ENCODE measurements around the gene DOCK4.
A peak's percentile ranks its signal among the peaks of the same experiment; 100 is the strongest.

Gene DOCK4

GRCh38 chr7:112105584-112106530 lies 100.3 kb downstream of the DOCK4 start:
- no peak for DNase-seq

GRCh38 chr7:112104120-112104519 lies 102.1 kb downstream of the DOCK4 start:
- DNase-seq = no peak

- peak; percentile 10 for DNase-seq
Observed at GRCh38 chr7:112103246-112103645, 103.0 kb downstream of the DOCK4 start.

- DNase-seq = no peak
Observed at GRCh38 chr7:112101201-112101846, 104.9 kb downstream of the DOCK4 start.

- no peak for DNase-seq
Observed at GRCh38 chr7:112097524-112097923, 108.7 kb downstream of the DOCK4 start.

- no peak for DNase-seq
Observed at GRCh38 chr7:112093409-112093808, 112.8 kb downstream of the DOCK4 start.

GRCh38 chr7:112092709-112093395 lies 113.3 kb downstream of the DOCK4 start:
- no peak for DNase-seq

GRCh38 chr7:112092306-112092705 lies 113.9 kb downstream of the DOCK4 start:
- no peak for DNase-seq

GRCh38 chr7:112091768-112092167 lies 114.4 kb downstream of the DOCK4 start:
- no peak for DNase-seq

GRCh38 chr7:112089551-112089950 lies 116.6 kb downstream of the DOCK4 start:
- no peak for DNase-seq

- DNase-seq = no peak
Observed at GRCh38 chr7:112088484-112089016, 117.6 kb downstream of the DOCK4 start.

GRCh38 chr7:112086496-112087254 lies 119.5 kb downstream of the DOCK4 start:
- DNase-seq = no peak

- DNase-seq = peak; percentile 73
Observed at GRCh38 chr7:112084520-112084971, 121.7 kb downstream of the DOCK4 start.

GRCh38 chr7:112083776-112084355 lies 122.3 kb downstream of the DOCK4 start:
- no peak for DNase-seq

- no peak for DNase-seq
Observed at GRCh38 chr7:112082306-112082705, 123.9 kb downstream of the DOCK4 start.

- DNase-seq = no peak
Observed at GRCh38 chr7:112081778-112082177, 124.4 kb downstream of the DOCK4 start.

GRCh38 chr7:112080978-112081377 lies 125.2 kb downstream of the DOCK4 start:
- no peak for DNase-seq

GRCh38 chr7:112080441-112080840 lies 125.8 kb downstream of the DOCK4 start:
- DNase-seq = no peak

- peak; percentile 18 for DNase-seq
Observed at GRCh38 chr7:112079673-112080072, 126.5 kb downstream of the DOCK4 start.

- no peak for DNase-seq
Observed at GRCh38 chr7:112079122-112079521, 127.1 kb downstream of the DOCK4 start.

- DNase-seq = no peak
Observed at GRCh38 chr7:112076324-112076723, 129.9 kb downstream of the DOCK4 start.

- DNase-seq = no peak
Observed at GRCh38 chr7:112074464-112074863, 131.7 kb downstream of the DOCK4 start.

All from RPMI8226 (cell line).